GM19351 (cell line): ENCODE results near the gene RBM39.
"Not testable (repeated sequence)": the region's sequence is repeated elsewhere in the genome, so short reads cannot be mapped to it uniquely, and the experiment has no call there.

Experiments used
- ATAC-seq: cut with Tn5 transposase; IDR thresholded peaks from one replicate; pipeline ENCODE4 v1.9.1; 2021; ENCODE audit warnings: mild to moderate bottlenecking, moderate library complexity; ENCODE audit not compliant: unreplicated experiment

Gene RBM39

DNA sequence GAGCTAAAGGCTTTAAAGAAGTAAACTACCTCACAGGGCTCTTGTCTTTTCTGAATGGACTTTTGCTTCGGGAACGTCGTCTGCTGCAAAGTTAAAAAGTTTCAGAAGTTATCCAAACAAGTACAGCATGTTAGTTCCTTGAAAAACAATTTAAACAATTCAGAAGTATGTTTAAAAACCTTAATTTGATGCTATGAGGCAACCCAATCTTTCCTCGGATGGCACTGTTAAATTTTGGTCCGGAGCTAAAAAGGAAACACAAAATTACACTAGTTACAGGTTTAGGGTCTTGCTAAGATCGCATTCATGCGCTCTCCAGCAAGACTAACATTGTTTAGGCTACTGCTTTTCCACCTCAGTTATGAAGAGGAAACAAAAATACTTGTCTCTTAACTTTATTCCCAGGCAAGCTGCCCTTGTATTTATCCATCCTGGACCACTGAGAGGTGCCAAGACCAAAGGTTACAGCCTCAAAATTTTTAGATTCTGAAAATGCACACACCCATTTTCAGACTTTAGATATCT is 12.7 kb downstream of the RBM39 start:
- no peak for ATAC-seq

GRCh38 chr20:35726842-35727711 is 15.0 kb downstream of the RBM39 start:
- no peak for ATAC-seq

DNA sequence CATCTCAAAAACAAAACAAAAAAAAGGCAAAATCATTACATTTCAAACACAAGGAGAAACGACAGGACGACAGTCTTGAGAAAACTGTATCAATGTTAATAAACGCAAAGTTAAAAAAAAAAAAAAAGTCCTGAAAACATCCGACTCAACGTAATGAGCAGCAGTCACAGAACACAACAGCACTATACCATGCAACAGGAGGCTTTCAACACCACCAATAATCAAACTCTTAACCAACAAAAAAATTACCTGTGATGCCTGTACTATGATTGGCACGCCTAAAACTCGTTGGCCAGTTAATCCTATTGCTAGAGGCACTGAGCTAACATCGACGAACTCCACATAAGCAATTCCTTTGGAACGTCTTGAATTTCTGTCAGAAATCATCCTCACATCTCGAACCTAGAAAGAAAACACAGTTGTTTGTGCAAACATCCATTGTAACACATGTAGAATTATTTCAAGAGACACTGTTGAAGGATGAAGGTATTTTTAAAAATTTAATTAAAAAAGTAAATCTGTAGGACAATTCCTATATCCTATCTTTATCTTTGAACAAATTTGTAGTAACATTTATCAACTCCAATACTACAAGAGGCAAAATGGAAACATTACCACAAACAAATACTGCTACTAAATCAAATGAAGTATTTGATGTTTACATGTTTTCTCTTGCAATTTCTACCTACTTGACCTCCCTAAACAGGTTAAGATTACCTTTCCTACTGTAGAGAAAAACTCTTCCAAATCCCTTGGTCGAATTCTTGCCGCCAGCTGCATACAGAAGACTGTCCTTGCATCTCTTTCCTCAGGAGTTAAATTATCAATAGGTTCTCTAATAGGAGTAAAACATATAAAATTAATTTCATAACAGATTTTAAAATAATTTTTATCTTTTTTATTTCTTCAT is 17.5 kb downstream of the RBM39 start:
- ATAC-seq = no peak

DNA sequence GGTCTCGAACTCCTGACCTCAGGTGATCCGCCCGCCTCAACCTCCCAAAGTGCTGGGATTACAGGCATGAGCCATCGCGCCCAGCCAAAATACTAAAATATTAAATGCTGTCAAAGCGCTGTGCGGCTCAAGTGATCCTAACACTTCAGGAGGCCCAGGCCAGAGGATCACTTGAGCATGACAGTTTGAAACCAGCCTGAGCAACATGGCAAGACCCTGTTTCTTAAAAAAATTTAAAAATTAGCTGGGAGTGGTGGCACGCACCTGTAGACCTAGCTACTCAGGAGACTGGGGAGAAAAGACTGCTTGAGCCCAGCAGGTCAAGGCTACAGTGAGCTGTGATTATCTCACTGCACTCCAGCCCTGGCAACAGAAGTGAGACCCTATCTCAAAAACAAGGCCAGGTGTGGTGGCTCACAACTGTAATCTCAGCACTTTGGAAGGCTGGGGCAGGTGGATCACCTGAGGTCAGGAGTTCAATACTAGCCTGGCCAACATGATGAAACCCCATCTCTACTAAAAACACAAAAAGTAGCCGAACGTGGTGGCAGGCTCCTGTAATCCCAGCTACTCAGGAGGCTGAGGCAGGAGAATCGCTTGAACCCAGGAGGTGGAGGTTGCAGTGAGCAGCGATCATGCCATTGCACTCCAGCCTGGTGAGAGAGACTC is 18.3 kb downstream of the RBM39 start:
- not testable (repeated sequence) for ATAC-seq

DNA sequence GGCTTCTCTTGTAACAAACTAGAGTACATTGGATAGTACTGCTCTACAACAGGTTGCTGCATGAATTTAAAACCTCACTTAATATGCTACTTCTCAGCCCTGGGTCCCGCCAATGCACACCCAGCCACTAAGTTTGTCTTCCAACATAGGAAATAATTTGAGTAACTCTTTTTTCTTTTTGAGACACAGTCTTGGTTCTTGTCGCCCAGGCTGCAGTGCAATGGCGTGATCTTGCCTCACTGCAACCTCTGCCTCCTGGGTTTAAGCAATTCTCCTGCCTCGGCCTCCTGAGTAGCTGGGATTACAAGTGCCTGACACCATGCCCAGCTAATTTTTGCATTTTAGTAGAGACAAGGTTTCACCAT is 18.8 kb downstream of the RBM39 start:
- ATAC-seq = not testable (repeated sequence)

DNA sequence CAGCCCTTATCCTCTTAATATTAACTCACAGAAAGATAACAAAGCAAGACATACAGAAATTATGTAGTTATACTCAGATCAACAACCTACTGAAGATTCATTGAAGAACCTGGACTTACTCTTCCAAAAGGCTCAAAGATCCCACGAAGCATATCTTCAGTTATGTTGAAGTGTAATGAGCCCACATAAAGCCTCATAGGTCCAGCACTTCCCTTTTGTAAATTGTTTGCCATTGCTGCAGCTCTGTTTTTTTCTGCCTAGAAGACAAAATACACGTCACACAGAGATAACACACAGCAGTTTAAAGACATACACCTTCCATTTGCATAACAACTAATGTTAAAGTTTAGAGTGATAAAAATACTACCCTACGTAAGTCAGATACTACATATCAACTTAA is 20.4 kb downstream of the RBM39 start:
- no peak for ATAC-seq

GRCh38 chr20:35721219-35721618 is 20.8 kb downstream of the RBM39 start:
- no peak for ATAC-seq

DNA sequence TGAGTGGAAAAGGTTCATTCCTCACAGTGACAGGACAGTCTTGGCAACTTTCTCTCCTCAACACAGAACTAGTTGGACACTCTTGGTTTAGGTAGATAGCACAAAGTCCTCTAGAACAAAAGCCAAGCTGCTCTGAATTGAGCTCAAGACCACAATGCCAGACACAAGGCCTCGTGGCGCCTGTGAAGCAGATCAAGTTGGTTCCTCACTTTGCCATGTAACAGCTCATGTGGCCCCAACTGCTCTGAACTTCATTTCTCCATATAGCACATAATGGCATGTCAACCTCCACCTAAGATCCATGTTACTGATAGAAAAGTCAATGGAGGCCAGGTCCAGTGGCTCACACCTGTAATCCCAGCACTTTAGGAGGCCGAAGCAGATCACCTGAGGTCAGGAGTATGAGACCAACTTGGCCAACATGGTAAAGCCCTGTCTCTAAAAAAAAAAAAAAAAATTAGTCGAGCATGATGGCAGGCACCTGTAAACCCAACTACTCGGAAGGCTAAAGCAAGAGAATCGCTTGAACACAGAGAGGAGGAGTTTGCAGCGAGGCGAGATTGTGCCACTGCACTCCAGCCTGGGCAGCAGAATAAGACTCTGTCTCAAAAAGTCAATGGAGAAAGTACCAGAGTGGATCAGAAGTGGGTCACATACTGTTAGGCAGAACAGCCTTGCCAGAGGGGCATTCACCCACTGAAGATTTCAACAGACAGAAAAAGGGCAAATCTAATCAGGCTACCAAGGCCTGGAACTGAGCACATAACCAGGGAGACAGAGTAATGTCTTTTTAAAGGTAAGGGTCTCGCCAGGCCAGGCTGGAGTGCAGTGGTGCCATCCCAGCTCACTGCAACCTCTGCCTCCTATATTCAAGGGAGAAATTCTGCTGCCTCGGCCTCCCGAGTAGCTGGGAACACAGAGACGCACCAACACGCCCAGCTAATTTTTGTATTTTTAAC is 21.6 kb downstream of the RBM39 start:
- no peak for ATAC-seq

DNA sequence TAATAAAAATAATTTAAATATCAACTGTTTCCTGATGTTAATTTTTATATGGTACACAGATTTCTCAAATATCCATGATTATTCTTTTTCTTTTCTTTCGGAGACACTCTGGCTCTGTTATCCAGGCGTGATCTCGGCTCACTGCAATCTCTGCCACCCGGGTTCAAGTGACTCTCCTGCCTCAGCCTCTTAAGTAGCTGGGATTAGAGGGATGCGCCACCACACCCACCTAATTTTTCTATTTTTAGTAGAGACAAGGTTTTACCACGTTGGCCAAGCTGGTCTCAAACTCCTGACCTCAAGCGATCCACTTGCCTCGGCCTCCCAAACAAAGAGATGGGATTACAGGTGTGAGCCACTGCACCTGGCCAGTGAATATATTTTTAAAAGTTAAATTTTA is 22.3 kb downstream of the RBM39 start:
- ATAC-seq = no peak

DNA sequence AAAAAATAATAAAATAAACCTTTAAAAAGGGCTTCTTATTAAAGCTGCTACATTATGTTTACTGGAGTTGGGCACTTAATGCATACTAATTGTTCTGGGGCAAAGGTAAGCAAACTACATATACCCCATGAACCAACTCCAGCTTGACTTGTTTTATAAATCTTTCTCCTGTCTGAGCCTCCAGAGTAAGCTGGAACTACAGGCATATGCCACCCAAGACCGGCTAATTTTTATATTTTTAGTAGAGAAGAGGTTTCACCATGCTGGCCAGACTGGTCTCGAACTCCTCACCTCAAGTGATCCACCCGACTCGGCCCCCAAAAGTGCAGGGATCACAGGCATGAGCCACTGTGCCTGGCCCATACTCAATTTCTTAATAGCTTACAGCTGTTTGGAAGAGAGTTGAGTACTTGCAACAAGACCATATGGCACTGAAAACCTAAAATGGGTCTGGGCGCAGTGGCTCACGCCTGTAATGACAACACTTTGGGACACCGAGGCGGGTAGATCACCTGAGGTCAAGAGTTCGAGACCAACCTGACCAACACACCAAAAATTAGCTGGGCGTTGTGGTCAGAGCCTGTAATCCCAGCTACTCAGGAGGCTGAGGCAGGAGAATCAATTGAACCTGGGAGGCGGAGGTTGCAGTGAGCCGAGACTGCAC is 23.0 kb downstream of the RBM39 start:
- ATAC-seq = no peak

GRCh38 chr20:35718321-35718720 is 23.7 kb downstream of the RBM39 start:
- ATAC-seq = not testable (repeated sequence)

- ATAC-seq = no peak
These were observed 25.7 kb downstream of the RBM39 start for GRCh38 chr20:35716330-35716729.

DNA sequence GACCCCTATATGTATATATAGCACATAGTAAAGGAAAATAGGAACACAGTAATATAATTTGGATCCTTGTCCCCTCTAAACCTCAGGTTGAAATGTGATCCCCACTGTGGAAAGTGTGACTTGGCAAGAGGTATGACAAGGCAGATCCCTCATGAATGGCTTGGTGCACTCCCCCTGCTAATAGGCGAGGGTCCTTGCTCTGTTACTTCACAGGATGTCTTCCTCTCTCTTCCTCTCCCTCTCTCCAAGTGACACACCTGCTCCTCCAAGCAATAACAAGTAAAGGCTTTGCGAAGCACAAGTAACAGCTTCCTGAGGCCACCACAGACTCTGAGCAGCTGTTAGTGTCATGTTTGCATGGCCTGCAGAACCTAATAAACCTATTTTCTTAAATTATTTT is 26.4 kb downstream of the RBM39 start:
- no peak for ATAC-seq

DNA sequence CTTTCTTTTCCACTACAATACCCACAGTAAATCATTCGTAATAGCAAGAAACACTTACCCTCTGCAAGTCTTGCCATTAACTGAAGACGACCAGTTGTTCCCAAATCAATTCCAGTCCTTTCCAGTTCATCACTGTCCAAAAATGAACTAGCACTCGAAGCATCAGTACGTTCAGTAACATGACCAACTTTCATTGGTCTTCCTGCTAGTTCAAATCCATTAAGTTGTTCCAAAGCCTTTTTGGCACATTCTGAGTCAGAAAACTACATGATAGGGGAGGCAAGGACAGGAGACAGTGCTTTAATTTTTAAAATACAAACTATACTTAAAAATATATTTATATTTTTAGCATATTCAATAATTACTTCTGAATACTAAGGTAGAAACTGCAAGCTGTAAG is 27.9 kb downstream of the RBM39 start:
- no peak for ATAC-seq

DNA sequence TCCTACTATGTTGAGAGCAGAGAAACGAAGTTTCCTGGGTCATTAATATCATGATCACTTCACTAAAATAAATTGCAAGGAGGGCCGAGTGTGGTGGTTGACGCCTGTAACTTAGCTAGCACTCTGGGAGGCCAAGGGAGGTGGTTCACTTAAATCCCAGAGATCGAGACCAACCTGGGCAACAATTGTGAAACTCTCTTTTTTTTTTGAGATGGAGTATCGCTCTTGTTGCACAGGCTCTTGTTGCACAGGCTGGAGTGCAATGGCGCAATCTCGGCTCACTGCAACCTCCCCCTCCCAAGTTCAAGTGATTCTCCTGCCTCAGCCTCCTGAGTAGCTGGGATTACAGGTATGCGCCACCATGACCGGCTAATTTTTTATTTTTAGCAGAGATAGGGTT is 28.9 kb downstream of the RBM39 start:
- ATAC-seq = not testable (repeated sequence)

GRCh38 chr20:35711588-35712209 is 30.4 kb downstream of the RBM39 start:
- no peak for ATAC-seq

GRCh38 chr20:35710884-35711587 is 31.0 kb downstream of the RBM39 start:
- no peak for ATAC-seq

DNA sequence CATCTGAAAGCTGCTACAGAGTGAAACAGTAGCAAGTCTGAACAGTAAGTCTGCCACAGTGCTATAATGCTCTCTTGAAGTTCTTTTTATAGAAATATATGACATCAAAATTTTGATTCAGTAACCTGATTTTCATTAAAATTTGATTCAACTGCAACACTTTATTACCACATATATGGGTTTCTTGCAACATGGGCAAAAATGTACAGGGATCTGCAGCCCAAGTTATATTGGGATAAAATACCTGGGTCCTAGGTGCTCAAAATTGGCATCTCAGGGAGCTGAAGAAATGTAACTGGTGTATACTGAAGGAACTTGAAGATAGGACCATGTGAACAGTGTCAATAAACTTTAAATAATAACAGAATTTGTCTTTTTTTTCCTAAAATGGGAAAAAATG is 32.0 kb downstream of the RBM39 start:
- no peak for ATAC-seq
